ENCODE data around the gene PARD6B.

The PARD6B gene

GRCh38 chr20:50724112-50724725 is 7.2 kb upstream of the PARD6B start:
- Histone ChIP-seq H3K27me3 (ENCODE audit: insufficient read depth, low read length, poor library complexity) (peaks cover 4% of the 10 kb centered on the region), H3K79me2 (ENCODE audit: insufficient read depth, low read length) (no peaks in the 10 kb centered on the region), H3K9me3 (ENCODE audit: insufficient read depth, low read length, severe bottlenecking) (no peaks in the 10 kb centered on the region), H3K36me3 (ENCODE audit: insufficient read depth, low read length) (no peaks in the 10 kb centered on the region), H4K20me1 (ENCODE audit: insufficient read depth, low read length) (no peaks in the 10 kb centered on the region), H3K27ac (ENCODE audit: low read length) (no peak overlapping the region), H2AFZ (ENCODE audit: low read depth, low read length) (no peak overlapping the region), H3K9ac (ENCODE audit: low read depth, low read length) (no peak overlapping the region), H3K4me1 (ENCODE audit: insufficient read depth, low read length) (no peaks in the 10 kb centered on the region), H3K4me3 (ENCODE audit: low read depth in 1 of 2, low read length in 2 of 2) (no peak overlapping the region), H3K4me2 (ENCODE audit: insufficient read depth, low read length) (no peak overlapping the region)
- ATAC-seq (ENCODE audit: insufficient read depth, low read depth) (no peak), DNase-seq (no peak)
- TF ChIP-seq EZH2 (IDR thresholded peaks at IDR 0.05; ENCODE audit: borderline replicate concordance, low read depth, low read length, severe bottlenecking) (no peak), CTCF (IDR thresholded peaks at IDR 0.05; ENCODE audit: borderline replicate concordance, extremely low read depth, low read length, poor library complexity, severe bottlenecking) (no peak)

- Histone ChIP-seq H3K27me3 (ENCODE audit: insufficient read depth, low read length, poor library complexity) (peaks cover 4% of the 10 kb centered on the region), H3K4me3 (ENCODE audit: low read depth in 1 of 2, low read length in 2 of 2) (no peak overlapping the region), H3K79me2 (ENCODE audit: insufficient read depth, low read length) (no peaks in the 10 kb centered on the region), H4K20me1 (ENCODE audit: insufficient read depth, low read length) (no peaks in the 10 kb centered on the region), H3K27ac (ENCODE audit: low read length) (no peak overlapping the region), H3K9ac (ENCODE audit: low read depth, low read length) (no peak overlapping the region), H3K4me1 (ENCODE audit: insufficient read depth, low read length) (no peaks in the 10 kb centered on the region), H3K36me3 (ENCODE audit: insufficient read depth, low read length) (no peaks in the 10 kb centered on the region), H2AFZ (ENCODE audit: low read depth, low read length) (no peak overlapping the region), H3K9me3 (ENCODE audit: insufficient read depth, low read length, severe bottlenecking) (no peaks in the 10 kb centered on the region), H3K4me2 (ENCODE audit: insufficient read depth, low read length) (no peak overlapping the region)
- no peak for TF ChIP-seq CTCF (IDR thresholded peaks at IDR 0.05; ENCODE audit: borderline replicate concordance, extremely low read depth, low read length, poor library complexity, severe bottlenecking)
- TF ChIP-seq EZH2 (IDR thresholded peaks at IDR 0.05; ENCODE audit: borderline replicate concordance, low read depth, low read length, severe bottlenecking) = no peak
- ATAC-seq (ENCODE audit: insufficient read depth, low read depth) = no peak
- DNase-seq = no peak
Observed at GRCh38 chr20:50724851-50725723, 6.3 kb upstream of the PARD6B start.

- Histone ChIP-seq H3K4me3 (ENCODE audit: low read depth in 1 of 2, low read length in 2 of 2) (no peak overlapping the region), H3K79me2 (ENCODE audit: insufficient read depth, low read length) (no peaks in the 10 kb centered on the region), H3K4me1 (ENCODE audit: insufficient read depth, low read length) (peaks cover 2% of the 10 kb centered on the region), H2AFZ (ENCODE audit: low read depth, low read length) (no peak overlapping the region), H3K36me3 (ENCODE audit: insufficient read depth, low read length) (no peaks in the 10 kb centered on the region), H3K27ac (ENCODE audit: low read length) (no peak overlapping the region), H3K9ac (ENCODE audit: low read depth, low read length) (no peak overlapping the region), H3K9me3 (ENCODE audit: insufficient read depth, low read length, severe bottlenecking) (no peaks in the 10 kb centered on the region), H3K4me2 (ENCODE audit: insufficient read depth, low read length) (no peak overlapping the region), H3K27me3 (ENCODE audit: insufficient read depth, low read length, poor library complexity) (peaks cover 4% of the 10 kb centered on the region), H4K20me1 (ENCODE audit: insufficient read depth, low read length) (no peaks in the 10 kb centered on the region)
- ATAC-seq (ENCODE audit: insufficient read depth, low read depth) (no peak), DNase-seq (no peak)
- TF ChIP-seq CTCF (IDR thresholded peaks at IDR 0.05; ENCODE audit: borderline replicate concordance, extremely low read depth, low read length, poor library complexity, severe bottlenecking) (no peak), EZH2 (IDR thresholded peaks at IDR 0.05; ENCODE audit: borderline replicate concordance, low read depth, low read length, severe bottlenecking) (no peak)
Observed at GRCh38 chr20:50725724-50726005, 5.7 kb upstream of the PARD6B start.
